ENCODE data around the gene TCAIM. TPM values are rescaled to one million over a fixed set of nuclear protein-coding genes. Genes with fewer than 3 reads are reported as not detected.
A peak's percentile ranks its signal among the peaks of the same experiment; 100 is the strongest.
"Not testable (repeated sequence)": the region's sequence is repeated elsewhere in the genome, so short reads cannot be mapped to it uniquely, and the experiment has no call there.

Gene TCAIM
- total RNA-seq, 2 donors from 2014 or later, result 22.9 to 26.7 TPM

GRCh38 chr3:44339181-44340057 lies 853 bp downstream of the TCAIM start:
- ATAC-seq, result no peak
- intact Hi-C loops (cut with DNase I), result loop anchor here in 1 of 2 donors (10.0 kb wide), 2 partner anchors 135 to 175 kb away; partner anchors contain the start of gene ZNF445
- DNase-seq, result no peak

- DNase-seq (no peak), ATAC-seq (no peak)
- intact Hi-C loops (cut with DNase I), result no loop called here
These were observed 1.5 kb downstream of the TCAIM start for GRCh38 chr3:44340058-44340395.

GRCh38 chr3:44342176-44342790 lies 3.7 kb downstream of the TCAIM start:
- DNase-seq (no peak), ATAC-seq (no peak)
- intact Hi-C loops (cut with DNase I), result no loop called here

- intact Hi-C loops (cut with DNase I), result no loop called here
- ATAC-seq (no peak), DNase-seq (no peak)
These were observed 4.9 kb downstream of the TCAIM start for GRCh38 chr3:44343421-44343820.

GRCh38 chr3:44346590-44346989 lies 8.0 kb downstream of the TCAIM start:
- ATAC-seq; DNase-seq; intact Hi-C loops (cut with DNase I): not testable (repeated sequence)

- intact Hi-C loops (cut with DNase I), result no loop called here
- ATAC-seq (no peak), DNase-seq (no peak)
These were observed 10.4 kb downstream of the TCAIM start for GRCh38 chr3:44348993-44349392.

- intact Hi-C loops (cut with DNase I), result no loop called here
- no peak for DNase-seq
- no peak for ATAC-seq
These were observed 14.9 kb downstream of the TCAIM start for GRCh38 chr3:44353355-44353924.

GRCh38 chr3:44355362-44356033 lies 16.9 kb downstream of the TCAIM start:
- intact Hi-C loops (cut with DNase I), result loop anchor here in 1 of 2 donors (5.0 kb wide), 1 partner anchor 47 kb away; no protein-coding TSS in a partner anchor
- no peak for DNase-seq
- ATAC-seq, result peak; percentile 97

- ATAC-seq (no peak), DNase-seq (no peak)
- intact Hi-C loops (cut with DNase I), result loop anchor here in 1 of 2 donors (5.0 kb wide), 1 partner anchor 43 kb away; no protein-coding TSS in a partner anchor
These were observed 20.7 kb downstream of the TCAIM start for GRCh38 chr3:44359146-44359751.

GRCh38 chr3:44363591-44363990 lies 25.0 kb downstream of the TCAIM start:
- DNase-seq, result no peak
- intact Hi-C loops (cut with DNase I), result no loop called here
- ATAC-seq, result no peak

GRCh38 chr3:44365952-44366351 lies 27.4 kb downstream of the TCAIM start:
- DNase-seq (no peak), ATAC-seq (no peak)
- intact Hi-C loops (cut with DNase I), result no loop called here

- ATAC-seq, result no peak
These were observed 36.9 kb downstream of the TCAIM start for GRCh38 chr3:44375450-44375849.

GRCh38 chr3:44387404-44387803 lies 48.8 kb downstream of the TCAIM start:
- ATAC-seq (no peak), DNase-seq (no peak)
- intact Hi-C loops (cut with DNase I), result no loop called here

More at GRCh38 chr3:44375450-44375849, 36.9 kb downstream of the TCAIM start:
- intact Hi-C loops (cut with DNase I), result no loop called here
- DNase-seq, result no peak

GRCh38 chr3:44392489-44392888 lies 53.9 kb downstream of the TCAIM start:
- DNase-seq (no peak), ATAC-seq (no peak)
- intact Hi-C loops (cut with DNase I), result no loop called here

- intact Hi-C loops (cut with DNase I), result no loop called here
- no peak for DNase-seq
- no peak for ATAC-seq
These were observed 57.1 kb downstream of the TCAIM start for GRCh38 chr3:44395714-44396113.

- intact Hi-C loops (cut with DNase I), result no loop called here
- no peak for DNase-seq
- no peak for ATAC-seq
These were observed 57.9 kb downstream of the TCAIM start for GRCh38 chr3:44396200-44397171.

- DNase-seq; intact Hi-C loops (cut with DNase I); ATAC-seq: not testable (repeated sequence)
These were observed 59.7 kb downstream of the TCAIM start for GRCh38 chr3:44398271-44398670.

- intact Hi-C loops (cut with DNase I), result no loop called here
- ATAC-seq, result no peak
- no peak for DNase-seq
These were observed 60.3 kb downstream of the TCAIM start for GRCh38 chr3:44398853-44399252.

Data from left cardiac atrium (tissue), 4 donors.